Heart left ventricle (tissue), 16 donors: ENCODE results near the gene GABRB1. TPM values are rescaled to one million over a fixed set of nuclear protein-coding genes. Genes with fewer than 3 reads are reported as not detected.

Experiments used
- ATAC-seq, 4 donors: fragments of 200-7000 bp; cut with Tn5 transposase; one replicate each; pipeline ENCODE4 v1.9.1; 2020 to 2022; ENCODE audit warnings: moderate library complexity in 4 of 4, mild to moderate bottlenecking in 3 of 4, moderate number of reproducible peaks in 1 of 4
- DNase-seq, 5 donors: peaks; one replicate each; pipeline ENCODE4 v3.0.0-alpha.2; 2020
- H3K27ac ChIP-seq, 12 donors: fragments of 200-600 bp; sonication (generic) in 4 of 12; one replicate each; pipeline versions ENCODE4 v1.5.0 to v1.8.0; 2016 to 2022; ENCODE audit warnings: mild to moderate bottlenecking in 2 of 12
- H3K27me3 ChIP-seq, 9 donors: fragments of 200-600 bp; sonication (generic) in 2 of 9; one replicate each; pipeline versions ENCODE4 v1.5.1 to v1.8.0; 2016 to 2022; ENCODE audit warnings: mild to moderate bottlenecking in 3 of 9
- H3K36me3 ChIP-seq, 9 donors: fragments of 200-600 bp; sonication (generic) in 2 of 9; one replicate each; pipeline versions ENCODE4 v1.5.0 to v1.8.0; 2018 to 2022; ENCODE audit warnings: mild to moderate bottlenecking in 2 of 9
- H3K4me1 ChIP-seq, 12 donors: fragments of 200-600 bp; sonication (generic) in 4 of 12; one replicate each; pipeline versions ENCODE4 v1.5.0 to v1.8.0; 2016 to 2022; ENCODE audit warnings: mild to moderate bottlenecking in 3 of 12
- H3K4me3 ChIP-seq, 12 donors: fragments of 200-600 bp; sonication (generic) in 4 of 12; one replicate each; pipeline versions ENCODE4 v1.5.0 to v1.8.0; 2017 to 2022; ENCODE audit warnings: mild to moderate bottlenecking in 9 of 12, moderate library complexity in 4 of 12
- H3K9me3 ChIP-seq, 12 donors: fragments of 200-600 bp; sonication (generic) in 4 of 12; one replicate each; pipeline versions ENCODE4 v1.5.0 to v1.8.0; 2016 to 2022; ENCODE audit warnings: mild to moderate bottlenecking in 1 of 12
- CTCF ChIP-seq, 12 donors: fragments of 200-600 bp; sonication (generic) in 4 of 12; IDR thresholded peaks; one replicate each; pipeline versions ENCODE4 v1.5.0 to v1.8.0; 2018 to 2022; ENCODE audit warnings: antibody characterized with exemption in 12 of 12, mild to moderate bottlenecking in 5 of 12
- POLR2A ChIP-seq, 2 donors: fragments of 450-650 bp; IDR thresholded peaks; one replicate each; pipeline ENCODE4 v1.6.1; 2017; ENCODE audit warnings: antibody characterized with exemption in 2 of 2, mild to moderate bottlenecking in 2 of 2, moderate library complexity in 2 of 2
- WGBS, 4 donors: extraction: QIAGEN DNeasy Blood & Tissue Kit in 2 of 4; methylation state at CpG; one replicate each; pipeline versions ENCODE4 v1.1.5 to v1.1.7; 2013 to 2018; 5-methylcytosine and 5-hydroxymethylcytosine counted together
- intact Hi-C, 10 donors: fragments of 100-400 bp; cut with DNase I; formaldehyde crosslinking; loops; one replicate each; pipeline versions ENCODE4 v1.11.1 to v1.14.2; 2022
- polyA plus RNA-seq, 2 donors: library from polyadenylated mRNA; stranded (reverse); fragments of 200-250 nt; gene quantifications; one replicate each; pipeline ENCODE4 v1.2.3, GENCODE V29; 2013
- total RNA-seq, 9 donors: library from RNA; depleted of rRNA in 2 of 9; stranded (reverse); fragments of >200 nt in 2 of 9; fragmentation: NEBNext Ultra II Directional in 3 of 9; extraction: Animal tissue kit (Norgen Biotek cat#: 25700) in 3 of 9; gene quantifications; one replicate each; pipeline versions ENCODE4 v1.1.0 to v1.2.4, GENCODE V29; 2016 to 2023
- donor health status: ischemic (EF 13 %, LVEDD 7.1; RV severe dilation, severe dysfunction).
- donor health status: healthy with polysubstance abuse.
- donor health status: DM: no; HTN: yes; CAD: no.
- donor health status: DM: no; HTN: no; CAD: no.
- donor health status: ischemic (EF 25% LVEDD 6.9; RV normal size, moderate dysfunction).
- donor health status: ischemic (EF 25% LVEDD 5.7; RV mildly dilated, moderate dysfunction).
- donor health status: healthy.
- donor health status: DM: yes; HTN: yes; CAD: no.
- donor health status: ischemic (EF 35%, LVEDD 5.7; RV mildly dilated, moderate dysfunction).
- donor health status: nonischemic (EF 11% LVEDD 7.7; RV severe dilation, severe dysfunction).
- donor health status: DM: yes; HTN: yes; CAD: no.
- donor health status: PGD.
- donor health status: ischemic (EF 29% LVEDD 5.4; RV normal size, mild dysfunction).
- donor health status: nonischemic (EF 23%, LVEDD 6.1; RV moderate dilation, normal function).

GABRB1 gene
- total and polyA plus RNA-seq, 11 donors = 1.0 to 13.6 (median 4.5) TPM

DNA sequence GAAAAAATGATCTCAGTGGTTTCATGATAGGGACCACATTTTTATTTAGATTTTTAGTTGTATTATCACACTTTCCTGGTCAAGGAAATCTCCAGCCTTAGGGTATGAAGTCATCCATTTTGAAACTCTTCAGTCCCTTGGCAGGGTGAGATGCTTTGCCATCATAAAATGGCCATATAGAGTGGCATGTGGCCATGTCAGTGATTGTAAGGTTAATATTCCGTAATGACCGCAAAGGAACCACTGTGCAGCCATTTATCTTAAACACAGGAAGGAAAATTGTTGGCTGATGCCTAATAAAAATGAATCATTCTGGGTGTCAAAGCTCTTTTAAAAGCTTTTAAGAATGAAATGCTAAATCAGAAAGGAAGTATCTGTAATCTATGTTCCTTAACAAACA is 396.6 kb downstream of the GABRB1 start:
- 64 to 68% (median 66%) methylated on average over 2 of the region's 2 CpGs for WGBS, 4 donors
- Histone ChIP-seq H3K4me1 (no peaks in the 10 kb centered on the region), H3K27me3 (no peaks in the 10 kb centered on the region), H3K9me3 (no peaks in the 10 kb centered on the region), H3K36me3 (no peaks in the 10 kb centered on the region), H3K27ac (no peak overlapping the region), H3K4me3 (no peak overlapping the region)
- ATAC-seq (no peak), DNase-seq (no peak)
- intact Hi-C loops = no loop called here
- TF ChIP-seq CTCF (IDR thresholded peaks at IDR 0.05) (no peak), POLR2A (IDR thresholded peaks at IDR 0.05) (no peak)

DNA sequence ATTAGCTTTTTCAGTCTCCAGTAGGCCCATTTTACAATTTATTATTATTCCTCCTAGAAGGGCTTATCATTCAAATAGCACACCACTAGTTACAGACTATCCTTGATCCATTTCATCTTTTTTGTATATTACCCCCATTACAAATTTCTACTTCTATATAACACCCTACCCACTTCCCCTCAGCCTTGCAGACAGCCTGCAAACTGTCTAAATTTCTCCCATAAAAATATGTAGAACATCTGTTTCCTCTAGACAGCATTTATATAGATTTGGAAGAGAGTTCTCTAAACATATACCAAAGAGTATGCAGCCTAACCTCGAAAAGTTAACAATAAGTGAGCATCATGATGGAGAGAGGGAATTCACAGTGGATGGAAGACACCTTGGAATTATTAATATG is 401.4 kb downstream of the GABRB1 start:
- 69 to 77% (median 73%) methylated on average over 1 of the region's 1 CpG for WGBS, 4 donors
- no peak for TF ChIP-seq POLR2A (IDR thresholded peaks at IDR 0.05)
- no peak for TF ChIP-seq CTCF (IDR thresholded peaks at IDR 0.05)
- intact Hi-C loops = no loop called here
- Histone ChIP-seq H3K27ac (no peak overlapping the region), H3K27me3 (no peaks in the 10 kb centered on the region), H3K36me3 (no peaks in the 10 kb centered on the region), H3K4me3 (no peak overlapping the region), H3K9me3 (no peaks in the 10 kb centered on the region), H3K4me1 (no peaks in the 10 kb centered on the region)
- ATAC-seq (no peak), DNase-seq (no peak)

- Histone ChIP-seq H3K36me3 (no peaks in the 10 kb centered on the region), H3K4me1 (no peaks in the 10 kb centered on the region), H3K27me3 (no peaks in the 10 kb centered on the region), H3K9me3 (no peaks in the 10 kb centered on the region), H3K4me3 (no peak overlapping the region), H3K27ac (no peak overlapping the region)
- DNase-seq (no peak), ATAC-seq (no peak)
- intact Hi-C loops = no loop called here
- no peak for TF ChIP-seq POLR2A (IDR thresholded peaks at IDR 0.05)
- TF ChIP-seq CTCF (IDR thresholded peaks at IDR 0.05) = no peak
Observed at GRCh38 chr4:47434931-47435330, 403.6 kb downstream of the GABRB1 start.

DNA sequence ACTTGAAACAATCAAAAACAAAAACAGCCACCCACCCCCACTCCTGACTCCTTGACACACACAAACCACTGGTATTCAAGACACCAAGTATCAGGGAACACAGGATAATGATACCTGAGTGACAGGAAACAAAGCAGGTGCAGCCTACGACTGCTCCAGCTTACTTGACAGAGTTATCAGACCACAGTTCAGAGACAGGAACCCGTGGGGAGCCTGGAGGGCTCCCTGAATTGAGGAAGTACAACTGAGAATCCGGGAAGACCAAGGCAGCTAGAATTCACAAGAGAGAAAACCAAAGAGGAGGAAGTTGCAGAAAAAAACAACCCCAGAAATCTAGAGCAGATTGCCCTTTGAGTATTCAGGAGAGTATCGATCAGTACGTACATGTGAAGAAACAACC is 411.6 kb downstream of the GABRB1 start:
- Histone ChIP-seq H3K4me3 (peak overlapping the region in 1 of 12 donors; percentile 30), H3K27me3 (no peaks in the 10 kb centered on the region), H3K36me3 (no peaks in the 10 kb centered on the region), H3K27ac (peak overlapping the region in 1 of 12 donors; percentile 56), H3K4me1 (peaks cover 0 to 15% (median 0%) of the 10 kb centered on the region in 12 donors), H3K9me3 (no peaks in the 10 kb centered on the region)
- peak in 1 of 4 donors; percentile 9 for ATAC-seq
- peak in 1 of 5 donors; percentile 9 for DNase-seq
- 64 to 84% (median 74%) methylated on average over 5 of the region's 5 CpGs for WGBS, 4 donors
- TF ChIP-seq CTCF (IDR thresholded peaks at IDR 0.05) (no peak), POLR2A (IDR thresholded peaks at IDR 0.05) (no peak)
- intact Hi-C loops = no loop called here
